Psoas muscle (tissue), 8 donors: Measurements from ENCODE around the gene CFAP100. TPM values are rescaled to one million over a fixed set of nuclear protein-coding genes. Genes with fewer than 3 reads are reported as not detected.

Experiments used
- ATAC-seq, 4 donors: fragments of 200-7000 bp; cut with Tn5 transposase; one replicate each; pipeline ENCODE4 v1.9.1; 2020; ENCODE audit warnings: moderate library complexity in 3 of 4, mild to moderate bottlenecking in 2 of 4
- DNase-seq, 2 donors: peaks; one replicate each; pipeline ENCODE4 v3.0.0-alpha.2; 2020
- H3K27ac ChIP-seq: fragments of 200-600 bp; one replicate; pipeline ENCODE4 v1.8.0; 2022
- H3K27me3 ChIP-seq, 3 donors: fragments of 200-600 bp in 1 of 3; one replicate each; pipeline versions ENCODE4 v1.6.1 to v1.8.0; 2013 to 2022; ENCODE audit warnings: low read length in 2 of 3, mild to moderate bottlenecking in 2 of 3, moderate library complexity in 1 of 3; ENCODE audit not compliant: insufficient read depth in 3 of 3
- H3K36me3 ChIP-seq, 2 donors: fragments of 200-600 bp in 1 of 2; one replicate each; pipeline versions ENCODE4 v1.6.1 to v1.8.0; 2013 to 2022; ENCODE audit warnings: low read depth in 1 of 2, mild to moderate bottlenecking in 1 of 2, moderate library complexity in 1 of 2; ENCODE audit not compliant: insufficient read depth in 1 of 2
- H3K4me1 ChIP-seq: fragments of 200-600 bp; one replicate; pipeline ENCODE4 v1.8.0; 2022
- H3K4me3 ChIP-seq: fragments of 200-600 bp; one replicate; pipeline ENCODE4 v1.8.0; 2022; ENCODE audit warnings: mild to moderate bottlenecking
- H3K9me3 ChIP-seq: fragments of 200-600 bp; one replicate; pipeline ENCODE4 v1.8.0; 2022
- CTCF ChIP-seq: fragments of 200-600 bp; IDR thresholded peaks from one replicate; pipeline ENCODE4 v1.8.0; 2022; ENCODE audit warnings: antibody characterized with exemption
- WGBS, 3 donors: extraction: QIAGEN DNeasy Blood & Tissue Kit; methylation state at CpG; one replicate each; pipeline versions ENCODE4 v1.1.6 to v1.1.7; 2013; 5-methylcytosine and 5-hydroxymethylcytosine counted together
- intact Hi-C, 2 donors: fragments of 100-400 bp; cut with DNase I; formaldehyde crosslinking; loops; one replicate each; pipeline versions ENCODE4 v1.11.0 to v1.14.2; 2022
- polyA plus RNA-seq, 3 donors: library from polyadenylated mRNA; stranded (reverse); fragments of 200-250 nt; gene quantifications; one replicate each; pipeline ENCODE4 v1.2.3, GENCODE V29; 2013
- total RNA-seq, 4 donors: library from RNA; stranded (reverse); fragmentation: NEBNext Ultra II Directional in 2 of 4; extraction: Animal tissue kit (Norgen Biotek cat#: 25700) in 2 of 4; gene quantifications; one replicate each; pipeline versions ENCODE4 v1.2.1 to v1.2.4, GENCODE V29; 2021 to 2023
- donor health status: healthy with polysubstance abuse.
- donor health status: DM: no; HTN: no; CAD: no; lungs with moderate emphysema.
- donor health status: Bipolar disorder and iron deficiency.
- donor health status: healthy.
- donor health status: DM: yes; HTN: yes; CAD: no.
- donor health status: DM: no; HTN: no; CAD: no.
- donor health status: DM: no; HTN: no; CAD: no.
- donor health status: DM: yes; HTN: yes; CAD: no.

CFAP100 gene
- total and polyA plus RNA-seq, 7 donors, result not detected

GRCh38 chr3:126424751-126425150 lies 30.0 kb downstream of the CFAP100 start:
- no peak for ATAC-seq
- H3K27ac ChIP-seq, result no peak overlapping the region
- TF ChIP-seq CTCF, result no peak
- DNase-seq, result no peak
- H3K9me3 ChIP-seq, result peaks cover 14% of the 10 kb centered on the region
- H3K36me3 ChIP-seq, result peaks cover 0 to 6% of the 10 kb centered on the region in 2 donors
- WGBS, 3 donors, result 61 to 90% (median 72%) methylated on average over 3 of the region's 3 CpGs
- no peaks in the 10 kb centered on the region for H3K4me1 ChIP-seq
- no peaks in the 10 kb centered on the region for H3K27me3 ChIP-seq
- intact Hi-C loops, result no loop called here
- H3K4me3 ChIP-seq, result no peak overlapping the region

GRCh38 chr3:126431103-126431534 lies 36.4 kb downstream of the CFAP100 start:
- WGBS, 3 donors, result 92 to 100% (median 98%) methylated on average over 1 of the region's 1 CpG
- DNase-seq (no peak), ATAC-seq (no peak)
- TF ChIP-seq CTCF, result no peak
- Histone ChIP-seq H3K4me1 (peaks cover 6% of the 10 kb centered on the region), H3K9me3 (peaks cover 6% of the 10 kb centered on the region), H3K4me3 (no peak overlapping the region), H3K36me3 (peaks cover 0 to 11% of the 10 kb centered on the region in 2 donors), H3K27me3 (no peaks in the 10 kb centered on the region), H3K27ac (no peak overlapping the region)
- intact Hi-C loops, result no loop called here

GRCh38 chr3:126432361-126433104 lies 37.8 kb downstream of the CFAP100 start:
- intact Hi-C loops, result no loop called here
- DNase-seq (no peak), ATAC-seq (peak in 3 of 4 donors; percentile 25 to 59 (median 49))
- Histone ChIP-seq H3K4me3 (no peak overlapping the region), H3K9me3 (no peaks in the 10 kb centered on the region), H3K27me3 (no peaks in the 10 kb centered on the region), H3K4me1 (peaks cover 6% of the 10 kb centered on the region), H3K36me3 (peaks cover 0 to 25% of the 10 kb centered on the region in 2 donors), H3K27ac (peak overlapping the region; percentile 15)
- 75 to 93% (median 78%) methylated on average over 4 of the region's 4 CpGs for WGBS, 3 donors
- no peak for TF ChIP-seq CTCF

GRCh38 chr3:126433105-126433430 lies 38.4 kb downstream of the CFAP100 start:
- H3K36me3 ChIP-seq, result peaks cover 0 to 30% of the 10 kb centered on the region in 2 donors
- 94 to 97% (median 96%) methylated on average over 6 of the region's 6 CpGs for WGBS, 3 donors
- ATAC-seq (peak in 2 of 4 donors; percentile 13 to 19), DNase-seq (no peak)
- H3K27ac ChIP-seq, result peak overlapping the region; percentile 15
- TF ChIP-seq CTCF, result no peak
- H3K9me3 ChIP-seq, result no peaks in the 10 kb centered on the region
- intact Hi-C loops, result no loop called here
- no peak overlapping the region for H3K4me3 ChIP-seq
- H3K4me1 ChIP-seq, result peaks cover 6% of the 10 kb centered on the region
- no peaks in the 10 kb centered on the region for H3K27me3 ChIP-seq
